WTC11 (cell line): ENCODE measurements around the gene IQCC. TPM values are rescaled to one million over a fixed set of nuclear protein-coding genes. Genes with fewer than 3 reads are reported as not detected.

ENCODE experiments used
- ATAC-seq: fragments of 200-7000 bp; cut with Tn5 transposase; 2 replicates; pipeline ENCODE4 v1.10.0; 2021; ENCODE audit warnings: mild to moderate bottlenecking, moderate library complexity
- CTCF ChIA-PET: fragments of 300-600 bp; sonication (Branson Sonifier 250); formaldehyde crosslinking; loops from one replicate; lab custom pipeline; 2021; ENCODE audit warnings: antibody characterized with exemption; lab: Charles Lee
- POLR2A ChIA-PET: fragments of 350-600 bp; sonication (Branson Sonifier 250); formaldehyde crosslinking; loops from one replicate; lab custom pipeline; 2021; ENCODE audit warnings: antibody characterized with exemption; lab: Charles Lee
- DNase-seq: peaks from one replicate; pipeline ENCODE4 v3.0.0; 2021; ENCODE audit warnings: low spot score
- H3K27ac Mint-ChIP-seq: 2 replicates; pipeline ENCODE4 v1.8.0; 2021; ENCODE audit warnings: mixed read lengths
- H3K27me3 Mint-ChIP-seq: 2 replicates; pipeline ENCODE4 v1.8.0; 2021; ENCODE audit warnings: low read depth, mild to moderate bottlenecking, moderate library complexity, mixed read lengths
- H3K36me3 Mint-ChIP-seq: 2 replicates; pipeline ENCODE4 v1.8.0; 2021; ENCODE audit warnings: mixed read lengths
- H3K4me1 Mint-ChIP-seq: 2 replicates; pipeline ENCODE4 v1.8.0; 2022; ENCODE audit warnings: mixed read lengths
- H3K4me3 Mint-ChIP-seq: 2 replicates; pipeline ENCODE4 v1.8.0; 2021; ENCODE audit warnings: mild to moderate bottlenecking, moderate library complexity, mixed read lengths
- H3K9me3 Mint-ChIP-seq: 2 replicates; pipeline ENCODE4 v1.8.0; 2021; ENCODE audit warnings: mixed read lengths
- CREB1 ChIP-seq: sonication (generic); formaldehyde crosslinking; IDR thresholded peaks from 2 replicates; pipeline ENCODE4 v1.8.0; 2023; ENCODE audit warnings: mild to moderate bottlenecking, missing genetic modification reagents
- E2F4 ChIP-seq: sonication (generic); formaldehyde crosslinking; IDR thresholded peaks from 2 replicates; pipeline ENCODE4 v1.8.1; 2022; ENCODE audit warnings: low read depth, mild to moderate bottlenecking, moderate library complexity, missing genetic modification reagents, borderline replicate concordance
- EMX1 ChIP-seq: fragments of 250-450 bp; sonication (Bioruptor Pico); IDR thresholded peaks from 2 replicates; pipeline ENCODE4 v1.8.0; 2021; ENCODE audit warnings: mild to moderate bottlenecking
- JUN ChIP-seq: sonication (generic); formaldehyde crosslinking; IDR thresholded peaks from 2 replicates; pipeline ENCODE4 v1.8.0; 2023; ENCODE audit warnings: mild to moderate bottlenecking, missing genetic modification reagents
- MXD4 ChIP-seq: fragments of 250-450 bp; sonication (Bioruptor Pico); IDR thresholded peaks from 2 replicates; pipeline ENCODE4 v1.8.0; 2021; ENCODE audit warnings: mild to moderate bottlenecking, moderate library complexity, borderline replicate concordance
- NR3C1 ChIP-seq: sonication (generic); formaldehyde crosslinking; conservative IDR thresholded peaks from 2 replicates; pipeline ENCODE4 v1.8.1; 2023; ENCODE audit warnings: low read depth, mild to moderate bottlenecking, missing genetic modification reagents
- OVOL2 ChIP-seq: fragments of 250-450 bp; sonication (Bioruptor Pico); IDR thresholded peaks from 2 replicates; pipeline ENCODE4 v1.9.0; 2021; ENCODE audit warnings: mild to moderate bottlenecking, borderline replicate concordance
- STAT6 ChIP-seq: sonication (generic); formaldehyde crosslinking; conservative IDR thresholded peaks from 2 replicates; pipeline ENCODE4 v1.8.1; 2023; ENCODE audit warnings: mild to moderate bottlenecking, low read depth, missing genetic modification reagents, moderate library complexity
- USF1 ChIP-seq: sonication (generic); formaldehyde crosslinking; IDR thresholded peaks from 2 replicates; pipeline ENCODE4 v1.8.0; 2022; ENCODE audit warnings: mild to moderate bottlenecking, missing genetic modification reagents
- ZBTB21 ChIP-seq: sonication (generic); formaldehyde crosslinking; IDR thresholded peaks from 2 replicates; pipeline ENCODE4 v1.8.1; 2023; ENCODE audit warnings: mild to moderate bottlenecking, missing genetic modification reagents, borderline replicate concordance
- ZNF263 ChIP-seq: sonication (generic); formaldehyde crosslinking; IDR thresholded peaks from 2 replicates; pipeline ENCODE4 v1.8.1; 2022; ENCODE audit warnings: low read depth, mild to moderate bottlenecking, moderate library complexity, missing genetic modification reagents
- ZNF281 ChIP-seq: sonication (generic); formaldehyde crosslinking; IDR thresholded peaks from 2 replicates; pipeline ENCODE4 v1.8.0; 2023; ENCODE audit warnings: mild to moderate bottlenecking, missing genetic modification reagents
- total RNA-seq: library from RNA; stranded (reverse); gene quantifications from 3 replicates; pipeline ENCODE4 v1.2.3, GENCODE V29; 2021
- TF ChIP-seq, protein P1 (sequence below): sonication (generic); formaldehyde crosslinking; IDR thresholded peaks from 2 replicates; pipeline ENCODE4 v1.8.1; 2022; ENCODE audit warnings: mild to moderate bottlenecking, moderate library complexity, missing genetic modification reagents
- TF ChIP-seq, protein P2 (sequence below): sonication (generic); formaldehyde crosslinking; IDR thresholded peaks from 2 replicates; pipeline ENCODE4 v1.8.1; 2022; ENCODE audit warnings: missing genetic modification reagents, borderline replicate concordance
- TF ChIP-seq, protein P3 (sequence below): sonication (generic); formaldehyde crosslinking; IDR thresholded peaks from 2 replicates; pipeline ENCODE4 v1.8.0; 2023; ENCODE audit warnings: missing genetic modification reagents, mild to moderate bottlenecking, borderline replicate concordance
- TF ChIP-seq, protein P4 (sequence below): sonication (generic); formaldehyde crosslinking; IDR thresholded peaks from 2 replicates; pipeline ENCODE4 v1.8.0; 2022; ENCODE audit warnings: missing genetic modification reagents

The IQCC gene
- total RNA-seq, 1 experiment from 2014 or later, result 5.2 TPM

DNA sequence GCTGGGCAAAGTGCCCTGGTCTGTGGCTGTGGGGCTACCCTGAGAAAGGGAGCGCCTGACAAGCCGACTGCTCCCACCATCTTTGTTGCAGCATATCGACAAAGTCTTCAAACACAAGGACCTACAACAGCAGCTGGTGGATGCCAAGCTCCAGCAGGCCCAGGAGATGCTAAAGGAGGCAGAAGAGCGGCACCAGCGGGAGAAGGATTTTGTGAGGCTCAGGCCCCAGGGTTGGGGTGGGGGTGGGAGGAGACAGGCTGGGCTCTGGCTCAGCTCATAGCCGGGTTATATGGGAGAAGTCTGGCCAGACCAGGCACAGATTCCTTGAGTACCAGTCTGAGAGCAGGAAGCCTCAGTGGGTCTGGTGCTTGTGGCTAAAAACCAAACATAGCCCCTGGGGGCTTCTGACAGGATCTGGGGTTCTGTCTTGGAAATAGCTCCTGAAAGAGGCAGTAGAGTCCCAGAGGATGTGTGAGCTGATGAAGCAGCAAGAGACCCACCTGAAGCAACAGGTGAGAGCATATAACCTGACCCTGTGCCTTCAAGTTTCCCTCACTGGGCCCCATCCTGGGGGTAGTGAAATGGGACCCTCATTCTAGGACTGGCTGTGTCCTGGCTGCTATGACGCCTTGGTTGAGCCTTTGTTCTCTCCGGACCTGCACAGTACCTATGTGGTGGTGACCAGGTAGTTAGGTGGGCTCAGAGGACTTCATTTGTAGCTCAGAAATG is 13.1 kb upstream of the IQCC start (continued):
- no peak for TF ChIP-seq ZNF263 (CRISPR knock-in tag)
- no peak for TF ChIP-seq ZNF281 (CRISPR knock-in tag)

DNA sequence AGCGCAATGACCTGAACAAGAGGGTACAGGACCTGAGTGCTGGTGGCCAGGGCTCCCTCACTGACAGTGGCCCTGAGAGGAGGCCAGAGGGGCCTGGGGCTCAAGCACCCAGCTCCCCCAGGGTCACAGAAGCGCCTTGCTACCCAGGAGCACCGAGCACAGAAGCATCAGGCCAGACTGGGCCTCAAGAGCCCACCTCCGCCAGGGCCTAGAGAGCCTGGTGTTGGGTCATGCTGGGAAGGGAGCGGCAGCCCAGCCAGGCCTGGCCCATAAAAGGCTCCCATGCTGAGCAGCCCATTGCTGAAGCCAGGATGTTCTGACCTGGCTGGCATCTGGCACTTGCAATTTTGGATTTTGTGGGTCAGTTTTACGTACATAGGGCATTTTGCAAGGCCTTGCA is 10.5 kb upstream of the IQCC start:
- POLR2A ChIA-PET, result no interaction called here
- H3K27ac Mint-ChIP-seq, result no peak overlapping the region
- no peaks in the 10 kb centered on the region for H3K27me3 Mint-ChIP-seq
- CTCF ChIA-PET, result no interaction called here
- H3K4me3 Mint-ChIP-seq, result no peak overlapping the region
- H3K9me3 Mint-ChIP-seq, result no peaks in the 10 kb centered on the region
- H3K36me3 Mint-ChIP-seq, result peaks cover 73% of the 10 kb centered on the region
- DNase-seq (no peak), ATAC-seq (no peak)
- H3K4me1 Mint-ChIP-seq, result peaks cover 21% of the 10 kb centered on the region
- no peak for TF ChIP-seq MXD4 (CRISPR knock-in tag)
- TF ChIP-seq NR3C1 (CRISPR knock-in tag), result no peak
- TF ChIP-seq EMX1, result no peak
- no peak for TF ChIP-seq STAT6
- no peak for TF ChIP-seq USF1 (CRISPR knock-in tag)
- TF ChIP-seq, protein P1, sequence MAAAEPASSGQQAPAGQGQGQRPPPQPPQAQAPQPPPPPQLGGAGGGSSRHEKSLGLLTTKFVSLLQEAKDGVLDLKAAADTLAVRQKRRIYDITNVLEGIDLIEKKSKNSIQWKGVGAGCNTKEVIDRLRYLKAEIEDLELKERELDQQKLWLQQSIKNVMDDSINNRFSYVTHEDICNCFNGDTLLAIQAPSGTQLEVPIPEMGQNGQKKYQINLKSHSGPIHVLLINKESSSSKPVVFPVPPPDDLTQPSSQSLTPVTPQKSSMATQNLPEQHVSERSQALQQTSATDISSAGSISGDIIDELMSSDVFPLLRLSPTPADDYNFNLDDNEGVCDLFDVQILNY, result no peak
- no peak for TF ChIP-seq E2F4 (CRISPR knock-in tag)
- TF ChIP-seq CREB1 (CRISPR knock-in tag), result no peak
- no peak for TF ChIP-seq OVOL2
- TF ChIP-seq ZBTB21 (CRISPR knock-in tag), result no peak
- TF ChIP-seq, protein P2, sequence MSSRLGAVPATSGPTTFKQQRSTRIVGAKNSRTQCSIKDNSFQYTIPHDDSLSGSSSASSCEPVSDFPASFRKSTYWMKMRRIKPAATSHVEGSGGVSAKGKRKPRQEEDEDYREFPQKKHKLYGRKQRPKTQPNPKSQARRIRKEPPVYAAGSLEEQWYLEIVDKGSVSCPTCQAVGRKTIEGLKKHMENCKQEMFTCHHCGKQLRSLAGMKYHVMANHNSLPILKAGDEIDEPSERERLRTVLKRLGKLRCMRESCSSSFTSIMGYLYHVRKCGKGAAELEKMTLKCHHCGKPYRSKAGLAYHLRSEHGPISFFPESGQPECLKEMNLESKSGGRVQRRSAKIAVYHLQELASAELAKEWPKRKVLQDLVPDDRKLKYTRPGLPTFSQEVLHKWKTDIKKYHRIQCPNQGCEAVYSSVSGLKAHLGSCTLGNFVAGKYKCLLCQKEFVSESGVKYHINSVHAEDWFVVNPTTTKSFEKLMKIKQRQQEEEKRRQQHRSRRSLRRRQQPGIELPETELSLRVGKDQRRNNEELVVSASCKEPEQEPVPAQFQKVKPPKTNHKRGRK (CRISPR knock-in tag), result no peak
- TF ChIP-seq, protein P3, sequence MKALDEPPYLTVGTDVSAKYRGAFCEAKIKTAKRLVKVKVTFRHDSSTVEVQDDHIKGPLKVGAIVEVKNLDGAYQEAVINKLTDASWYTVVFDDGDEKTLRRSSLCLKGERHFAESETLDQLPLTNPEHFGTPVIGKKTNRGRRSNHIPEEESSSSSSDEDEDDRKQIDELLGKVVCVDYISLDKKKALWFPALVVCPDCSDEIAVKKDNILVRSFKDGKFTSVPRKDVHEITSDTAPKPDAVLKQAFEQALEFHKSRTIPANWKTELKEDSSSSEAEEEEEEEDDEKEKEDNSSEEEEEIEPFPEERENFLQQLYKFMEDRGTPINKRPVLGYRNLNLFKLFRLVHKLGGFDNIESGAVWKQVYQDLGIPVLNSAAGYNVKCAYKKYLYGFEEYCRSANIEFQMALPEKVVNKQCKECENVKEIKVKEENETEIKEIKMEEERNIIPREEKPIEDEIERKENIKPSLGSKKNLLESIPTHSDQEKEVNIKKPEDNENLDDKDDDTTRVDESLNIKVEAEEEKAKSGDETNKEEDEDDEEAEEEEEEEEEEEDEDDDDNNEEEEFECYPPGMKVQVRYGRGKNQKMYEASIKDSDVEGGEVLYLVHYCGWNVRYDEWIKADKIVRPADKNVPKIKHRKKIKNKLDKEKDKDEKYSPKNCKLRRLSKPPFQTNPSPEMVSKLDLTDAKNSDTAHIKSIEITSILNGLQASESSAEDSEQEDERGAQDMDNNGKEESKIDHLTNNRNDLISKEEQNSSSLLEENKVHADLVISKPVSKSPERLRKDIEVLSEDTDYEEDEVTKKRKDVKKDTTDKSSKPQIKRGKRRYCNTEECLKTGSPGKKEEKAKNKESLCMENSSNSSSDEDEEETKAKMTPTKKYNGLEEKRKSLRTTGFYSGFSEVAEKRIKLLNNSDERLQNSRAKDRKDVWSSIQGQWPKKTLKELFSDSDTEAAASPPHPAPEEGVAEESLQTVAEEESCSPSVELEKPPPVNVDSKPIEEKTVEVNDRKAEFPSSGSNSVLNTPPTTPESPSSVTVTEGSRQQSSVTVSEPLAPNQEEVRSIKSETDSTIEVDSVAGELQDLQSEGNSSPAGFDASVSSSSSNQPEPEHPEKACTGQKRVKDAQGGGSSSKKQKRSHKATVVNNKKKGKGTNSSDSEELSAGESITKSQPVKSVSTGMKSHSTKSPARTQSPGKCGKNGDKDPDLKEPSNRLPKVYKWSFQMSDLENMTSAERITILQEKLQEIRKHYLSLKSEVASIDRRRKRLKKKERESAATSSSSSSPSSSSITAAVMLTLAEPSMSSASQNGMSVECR (CRISPR knock-in tag), result no peak
- TF ChIP-seq JUN (CRISPR knock-in tag), result no peak
- TF ChIP-seq, protein P4, sequence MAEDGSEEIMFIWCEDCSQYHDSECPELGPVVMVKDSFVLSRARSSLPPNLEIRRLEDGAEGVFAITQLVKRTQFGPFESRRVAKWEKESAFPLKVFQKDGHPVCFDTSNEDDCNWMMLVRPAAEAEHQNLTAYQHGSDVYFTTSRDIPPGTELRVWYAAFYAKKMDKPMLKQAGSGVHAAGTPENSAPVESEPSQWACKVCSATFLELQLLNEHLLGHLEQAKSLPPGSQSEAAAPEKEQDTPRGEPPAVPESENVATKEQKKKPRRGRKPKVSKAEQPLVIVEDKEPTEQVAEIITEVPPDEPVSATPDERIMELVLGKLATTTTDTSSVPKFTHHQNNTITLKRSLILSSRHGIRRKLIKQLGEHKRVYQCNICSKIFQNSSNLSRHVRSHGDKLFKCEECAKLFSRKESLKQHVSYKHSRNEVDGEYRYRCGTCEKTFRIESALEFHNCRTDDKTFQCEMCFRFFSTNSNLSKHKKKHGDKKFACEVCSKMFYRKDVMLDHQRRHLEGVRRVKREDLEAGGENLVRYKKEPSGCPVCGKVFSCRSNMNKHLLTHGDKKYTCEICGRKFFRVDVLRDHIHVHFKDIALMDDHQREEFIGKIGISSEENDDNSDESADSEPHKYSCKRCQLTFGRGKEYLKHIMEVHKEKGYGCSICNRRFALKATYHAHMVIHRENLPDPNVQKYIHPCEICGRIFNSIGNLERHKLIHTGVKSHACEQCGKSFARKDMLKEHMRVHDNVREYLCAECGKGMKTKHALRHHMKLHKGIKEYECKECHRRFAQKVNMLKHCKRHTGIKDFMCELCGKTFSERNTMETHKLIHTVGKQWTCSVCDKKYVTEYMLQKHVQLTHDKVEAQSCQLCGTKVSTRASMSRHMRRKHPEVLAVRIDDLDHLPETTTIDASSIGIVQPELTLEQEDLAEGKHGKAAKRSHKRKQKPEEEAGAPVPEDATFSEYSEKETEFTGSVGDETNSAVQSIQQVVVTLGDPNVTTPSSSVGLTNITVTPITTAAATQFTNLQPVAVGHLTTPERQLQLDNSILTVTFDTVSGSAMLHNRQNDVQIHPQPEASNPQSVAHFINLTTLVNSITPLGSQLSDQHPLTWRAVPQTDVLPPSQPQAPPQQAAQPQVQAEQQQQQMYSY, result no peak
